DLD1 (cell line): ENCODE results near the gene FAM185A.
"Not testable (repeated sequence)": the region's sequence is repeated elsewhere in the genome, so short reads cannot be mapped to it uniquely, and the experiment has no call there.

Experiments used
- in situ Hi-C: cut with HindIII; loops from 2 replicates; pipeline ENCODE4 v1.10.0; 2017; ENCODE audit warnings: low sequenced_read_pairs

Gene FAM185A

GRCh38 chr7:102776217-102776616 lies 27.4 kb downstream of the FAM185A start:
- in situ Hi-C loops, result not testable (repeated sequence)

- in situ Hi-C loops, result not testable (repeated sequence)
Measured at GRCh38 chr7:102778663-102779062, 29.9 kb downstream of the FAM185A start.

DNA sequence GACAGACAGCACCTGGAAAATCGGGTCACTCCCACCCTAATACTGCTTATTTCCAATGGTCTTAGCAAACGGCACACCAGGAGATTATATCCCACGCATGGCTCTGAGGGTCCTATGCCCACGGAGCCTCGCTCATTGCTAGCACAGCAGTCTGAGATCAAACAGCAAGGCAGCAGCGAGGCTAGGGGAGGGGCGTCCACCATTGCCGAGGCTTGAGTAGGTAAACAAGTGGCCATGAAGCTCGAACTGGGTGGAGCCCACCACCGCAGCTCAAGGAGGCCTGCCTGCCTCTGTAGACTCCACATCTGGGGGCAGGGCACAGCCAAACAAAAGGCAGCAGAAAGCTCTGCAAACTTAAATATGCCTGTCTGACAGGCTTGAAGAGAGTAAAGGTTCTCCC lies 32.1 kb downstream of the FAM185A start:
- in situ Hi-C loops, result not testable (repeated sequence)

GRCh38 chr7:102788770-102789169 lies 40.0 kb downstream of the FAM185A start:
- in situ Hi-C loops, result not testable (repeated sequence)

DNA sequence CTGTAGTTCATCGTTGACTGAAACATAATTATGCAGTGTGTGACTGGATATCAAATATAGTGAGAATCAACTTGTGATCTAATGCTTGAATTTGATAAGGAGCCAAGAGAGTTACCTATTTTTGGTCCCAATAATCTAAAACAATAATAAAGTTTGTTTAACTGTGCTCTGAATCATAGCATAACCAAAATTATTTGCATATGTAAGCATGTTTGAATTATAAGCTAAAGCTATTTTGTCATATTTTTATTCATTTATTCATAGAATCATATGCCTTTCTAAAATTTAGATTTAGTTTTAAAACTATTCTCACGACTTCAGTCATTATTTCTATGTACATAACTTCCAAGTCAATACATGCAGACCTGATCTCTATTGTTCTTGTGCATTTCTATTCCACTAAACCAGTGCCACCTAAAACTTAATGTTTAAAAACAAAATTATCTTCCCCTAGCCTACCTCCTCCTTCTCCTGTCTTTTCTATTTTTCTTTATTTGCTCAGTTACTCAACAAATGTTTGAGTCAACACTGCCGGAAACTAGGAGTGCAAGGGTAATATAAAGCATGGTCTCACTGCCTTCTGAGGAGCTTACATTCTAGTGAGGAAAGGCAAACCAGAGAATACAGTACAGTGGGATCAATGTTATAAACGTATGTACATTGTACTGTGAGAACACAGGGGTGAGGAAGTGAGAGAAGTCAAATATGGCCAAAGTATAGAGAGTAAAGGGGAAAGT lies 41.7 kb downstream of the FAM185A start:
- in situ Hi-C loops, result not testable (repeated sequence)

DNA sequence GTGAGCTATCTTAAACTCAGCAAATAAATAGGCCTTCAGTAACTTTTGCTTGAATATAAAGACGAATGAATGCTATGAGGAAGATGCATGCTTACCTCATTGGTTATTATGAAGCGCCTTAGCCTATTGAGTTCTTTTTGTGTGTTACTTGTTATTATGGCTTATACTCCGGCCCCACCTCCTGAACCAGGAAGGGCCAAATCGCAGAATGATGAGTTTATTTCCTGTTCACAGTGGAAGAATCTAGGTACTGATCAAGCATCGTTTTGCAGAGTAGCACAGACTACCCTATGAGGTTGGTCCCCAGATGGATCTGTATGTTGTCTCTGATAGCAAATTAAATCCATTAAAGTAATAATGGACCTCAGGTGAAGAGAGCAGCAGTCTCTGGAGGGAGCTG lies 42.6 kb downstream of the FAM185A start:
- in situ Hi-C loops, result not testable (repeated sequence)

- in situ Hi-C loops, result not testable (repeated sequence)
Measured at GRCh38 chr7:102791831-102792230, 43.0 kb downstream of the FAM185A start.

- in situ Hi-C loops, result not testable (repeated sequence)
Measured at GRCh38 chr7:102794567-102794966, 45.8 kb downstream of the FAM185A start.

DNA sequence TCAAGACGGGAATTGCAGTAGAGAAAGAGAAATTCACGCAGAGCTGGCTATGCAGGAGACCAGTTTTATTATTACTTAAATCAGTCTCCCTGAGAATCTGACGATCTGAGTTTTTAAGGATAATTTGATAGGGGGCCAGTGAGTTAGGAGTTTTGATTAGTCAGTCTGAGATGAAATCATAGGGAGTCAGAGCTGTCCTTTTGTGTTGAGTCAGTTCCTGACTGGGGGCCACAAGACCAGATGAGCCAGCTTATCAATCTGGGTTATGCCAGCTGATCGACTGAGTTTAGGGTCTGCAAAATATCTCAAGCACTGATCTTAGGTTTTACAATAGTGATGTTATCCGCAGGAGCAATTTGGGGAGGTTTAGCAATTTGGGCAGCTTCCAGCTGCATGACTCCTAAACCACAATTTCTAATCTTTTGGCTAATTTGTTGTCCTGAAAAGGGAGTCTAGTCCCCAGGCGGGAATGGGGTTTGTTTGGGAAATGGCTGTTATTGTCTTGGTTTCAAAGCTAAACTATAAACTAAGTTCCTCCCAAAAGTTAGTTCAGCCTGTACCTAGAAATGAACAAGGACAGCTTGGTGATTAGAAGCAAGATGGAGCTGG lies 47.3 kb downstream of the FAM185A start:
- in situ Hi-C loops, result not testable (repeated sequence)

DNA sequence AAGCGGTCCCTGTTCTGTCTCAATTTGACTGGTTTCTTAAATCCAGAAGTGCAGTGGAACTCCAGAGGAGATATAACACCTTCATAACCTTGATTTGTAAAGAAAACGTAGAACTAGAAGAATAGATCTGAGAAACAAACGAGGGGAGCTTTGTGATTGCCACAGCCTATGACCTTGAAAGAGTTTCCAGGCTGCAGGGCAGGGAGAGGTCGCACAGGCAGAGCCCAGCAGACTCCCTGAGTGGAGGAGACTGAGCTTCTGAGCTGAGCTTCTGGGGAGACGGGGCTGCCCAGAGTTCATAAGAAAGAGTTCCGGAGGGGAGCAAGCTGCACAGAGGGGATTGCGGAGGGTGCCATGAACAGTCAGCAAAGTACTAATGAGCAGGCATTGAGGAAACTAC lies 57.8 kb downstream of the FAM185A start:
- in situ Hi-C loops, result no loop called here

- in situ Hi-C loops, result no loop called here
Measured at GRCh38 chr7:102810916-102811315, 62.1 kb downstream of the FAM185A start.

DNA sequence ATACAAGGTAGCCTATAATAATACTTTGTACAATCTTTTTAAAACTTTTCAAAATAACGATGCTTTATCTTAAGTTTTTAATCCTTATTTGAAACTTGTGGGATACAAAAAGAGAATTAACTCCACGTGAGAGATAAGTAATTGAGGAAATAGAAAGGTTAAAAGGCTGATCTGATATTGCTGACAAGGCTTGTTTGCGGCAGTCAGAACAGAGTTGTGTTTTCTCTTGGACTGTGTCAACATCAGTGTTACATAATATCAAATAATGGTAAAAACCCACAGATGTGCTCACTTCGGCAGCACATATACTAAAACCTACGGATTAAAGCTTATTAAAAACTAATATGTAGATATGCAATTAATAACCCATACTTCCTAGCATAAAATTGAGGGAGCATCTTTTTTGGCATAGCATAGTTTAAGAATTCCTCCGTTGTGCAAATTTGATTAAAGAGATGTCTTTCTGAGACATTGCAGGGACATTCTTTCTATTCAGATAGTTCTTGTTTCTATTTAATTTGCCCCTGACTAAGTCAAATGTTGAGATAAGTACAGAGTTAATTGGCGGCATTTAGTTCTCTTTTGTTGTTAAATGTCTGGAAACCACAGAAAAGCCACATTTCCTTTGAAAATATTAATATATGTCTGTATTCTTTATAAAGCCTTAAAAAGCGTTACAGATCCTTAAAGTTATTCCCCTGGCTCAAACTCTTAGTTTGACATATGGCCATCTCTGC lies 63.3 kb downstream of the FAM185A start:
- in situ Hi-C loops, result no loop called here

GRCh38 chr7:102813191-102814024 lies 64.6 kb downstream of the FAM185A start:
- in situ Hi-C loops, result no loop called here

GRCh38 chr7:102814025-102814471 lies 65.2 kb downstream of the FAM185A start:
- in situ Hi-C loops, result no loop called here

GRCh38 chr7:102817616-102818573 lies 69.1 kb downstream of the FAM185A start:
- in situ Hi-C loops, result no loop called here

GRCh38 chr7:102819151-102819550 lies 70.4 kb downstream of the FAM185A start:
- in situ Hi-C loops, result no loop called here

DNA sequence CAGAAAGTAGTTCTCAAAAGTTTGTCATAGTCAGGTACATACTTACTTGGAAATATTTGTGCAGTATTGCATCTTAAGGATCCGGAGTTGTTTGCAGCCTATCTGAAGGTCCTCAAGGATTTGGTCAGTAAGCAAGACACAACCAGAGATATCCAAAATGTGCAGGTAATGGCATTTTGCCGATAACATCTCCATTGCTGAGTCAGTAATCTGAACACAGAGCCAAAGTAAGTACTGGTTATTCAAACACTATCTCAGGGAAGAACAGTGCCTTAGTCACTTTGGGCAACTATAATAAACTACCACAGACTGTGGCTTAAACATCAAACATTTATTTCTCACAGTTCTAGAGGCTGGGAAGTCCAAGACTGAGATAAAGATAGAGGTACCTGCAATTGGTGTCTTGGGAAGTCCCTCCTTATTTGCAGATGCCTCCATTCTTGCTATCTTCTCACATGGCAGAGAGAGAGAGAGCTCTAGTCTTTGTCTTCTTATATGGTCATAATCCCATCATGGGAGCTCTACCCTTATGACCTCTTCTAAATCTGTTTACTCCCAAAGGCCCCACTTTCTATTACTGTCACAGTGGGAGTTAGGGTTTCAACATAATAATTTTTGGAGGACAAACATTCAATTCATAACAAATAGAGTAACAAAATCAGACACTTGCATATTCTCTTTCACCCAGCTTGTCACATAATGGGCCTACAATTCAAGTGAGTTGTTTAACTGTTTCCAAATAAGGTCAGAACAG lies 73.4 kb downstream of the FAM185A start:
- in situ Hi-C loops, result no loop called here

GRCh38 chr7:102823390-102824119 lies 74.8 kb downstream of the FAM185A start:
- in situ Hi-C loops, result no loop called here
